Measurements from ENCODE around the gene CISD3.
"Not testable (repeated sequence)": the region's sequence is repeated elsewhere in the genome, so short reads cannot be mapped to it uniquely, and the experiment has no call there.

The CISD3 gene

GRCh38 chr17:38707678-38708351, 22.3 kb upstream of the CISD3 start:
- no peak for DNase-seq (ENCODE audit: low read depth in 2 of 2)

GRCh38 chr17:38709104-38709820, 20.9 kb upstream of the CISD3 start:
- no peak for DNase-seq (ENCODE audit: low read depth in 2 of 2)

GRCh38 chr17:38709864-38710603, 20.1 kb upstream of the CISD3 start:
- no peak for DNase-seq (ENCODE audit: low read depth in 2 of 2)

GRCh38 chr17:38710604-38710962, 19.6 kb upstream of the CISD3 start:
- no peak for DNase-seq (ENCODE audit: low read depth in 2 of 2)

- no peak for DNase-seq (ENCODE audit: low read depth in 2 of 2)
Observed at GRCh38 chr17:38710985-38711384, 19.2 kb upstream of the CISD3 start.

GRCh38 chr17:38711792-38712571, 18.2 kb upstream of the CISD3 start:
- no peak for DNase-seq (ENCODE audit: low read depth in 2 of 2)

- DNase-seq (ENCODE audit: low read depth in 2 of 2), result no peak
Observed at GRCh38 chr17:38712593-38712992, 17.5 kb upstream of the CISD3 start.

- DNase-seq (ENCODE audit: low read depth in 2 of 2), result no peak
Observed at GRCh38 chr17:38713456-38714075, 16.6 kb upstream of the CISD3 start.

GRCh38 chr17:38715216-38715943, 14.8 kb upstream of the CISD3 start:
- no peak for DNase-seq (ENCODE audit: low read depth in 2 of 2)

- DNase-seq (ENCODE audit: low read depth in 2 of 2), result no peak
Observed at GRCh38 chr17:38716368-38717005, 13.7 kb upstream of the CISD3 start.

- no peak for DNase-seq (ENCODE audit: low read depth in 2 of 2)
Observed at GRCh38 chr17:38717139-38717745, 12.9 kb upstream of the CISD3 start.

- no peak for DNase-seq (ENCODE audit: low read depth in 2 of 2)
Observed at GRCh38 chr17:38719289-38719942, 10.7 kb upstream of the CISD3 start.

GRCh38 chr17:38719943-38720641, 10.0 kb upstream of the CISD3 start:
- DNase-seq (ENCODE audit: low read depth in 2 of 2), result no peak

- DNase-seq (ENCODE audit: low read depth in 2 of 2), result no peak
Observed at GRCh38 chr17:38720941-38721340, 9.2 kb upstream of the CISD3 start.

- no peak for DNase-seq (ENCODE audit: low read depth in 2 of 2)
Observed at GRCh38 chr17:38721802-38722201, 8.3 kb upstream of the CISD3 start.

- no peak for DNase-seq (ENCODE audit: low read depth in 2 of 2)
Observed at GRCh38 chr17:38724337-38724988, 5.7 kb upstream of the CISD3 start.

GRCh38 chr17:38725066-38725465, 5.1 kb upstream of the CISD3 start:
- no peak for DNase-seq (ENCODE audit: low read depth in 2 of 2)

- not testable (repeated sequence) for DNase-seq (ENCODE audit: low read depth in 2 of 2)
Observed at GRCh38 chr17:38726145-38726544, 4.0 kb upstream of the CISD3 start.
